Measurements from ENCODE around the gene EIF4H.
"Not testable (repeated sequence)": the region's sequence is repeated elsewhere in the genome, so short reads cannot be mapped to it uniquely, and the experiment has no call there.

The EIF4H gene

GRCh38 chr7:74173866-74174605 lies at the start of gene EIF4H:
Gene EIF4H, plus strand, starts transcription at chr7:74174356. Its CDS starts 28 bp downstream, at chr7:74174384.
- peak; percentile 98 for DNase-seq

- DNase-seq: no peak
These were observed 47.8 kb upstream of the EIF4H start for GRCh38 chr7:74126220-74126880.

GRCh38 chr7:74129887-74130286 lies 44.3 kb upstream of the EIF4H start:
- no peak for DNase-seq

DNA sequence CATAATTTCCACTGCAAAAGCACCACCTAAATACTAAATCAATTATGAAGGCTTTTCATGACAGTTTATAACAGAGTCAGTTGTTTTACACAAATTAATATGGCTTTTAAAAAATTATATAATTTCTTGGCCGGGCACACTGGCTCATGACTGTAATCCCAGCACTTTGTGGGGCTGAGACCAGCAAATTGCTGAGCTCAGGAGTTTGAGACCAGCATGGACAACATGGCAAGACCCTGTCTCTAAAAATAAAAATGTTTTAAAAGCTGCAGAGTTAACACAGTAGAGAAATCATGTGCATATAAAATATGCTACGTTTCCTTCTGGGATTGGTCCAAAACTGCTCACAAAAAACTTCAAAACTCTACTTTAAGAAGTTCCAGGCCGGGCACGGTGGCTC lies 43.6 kb upstream of the EIF4H start:
- DNase-seq: no peak

- DNase-seq: peak; percentile 94
These were observed 40.0 kb upstream of the EIF4H start for GRCh38 chr7:74134117-74134620.

- DNase-seq: no peak
These were observed 35.8 kb upstream of the EIF4H start for GRCh38 chr7:74138334-74138867.

DNA sequence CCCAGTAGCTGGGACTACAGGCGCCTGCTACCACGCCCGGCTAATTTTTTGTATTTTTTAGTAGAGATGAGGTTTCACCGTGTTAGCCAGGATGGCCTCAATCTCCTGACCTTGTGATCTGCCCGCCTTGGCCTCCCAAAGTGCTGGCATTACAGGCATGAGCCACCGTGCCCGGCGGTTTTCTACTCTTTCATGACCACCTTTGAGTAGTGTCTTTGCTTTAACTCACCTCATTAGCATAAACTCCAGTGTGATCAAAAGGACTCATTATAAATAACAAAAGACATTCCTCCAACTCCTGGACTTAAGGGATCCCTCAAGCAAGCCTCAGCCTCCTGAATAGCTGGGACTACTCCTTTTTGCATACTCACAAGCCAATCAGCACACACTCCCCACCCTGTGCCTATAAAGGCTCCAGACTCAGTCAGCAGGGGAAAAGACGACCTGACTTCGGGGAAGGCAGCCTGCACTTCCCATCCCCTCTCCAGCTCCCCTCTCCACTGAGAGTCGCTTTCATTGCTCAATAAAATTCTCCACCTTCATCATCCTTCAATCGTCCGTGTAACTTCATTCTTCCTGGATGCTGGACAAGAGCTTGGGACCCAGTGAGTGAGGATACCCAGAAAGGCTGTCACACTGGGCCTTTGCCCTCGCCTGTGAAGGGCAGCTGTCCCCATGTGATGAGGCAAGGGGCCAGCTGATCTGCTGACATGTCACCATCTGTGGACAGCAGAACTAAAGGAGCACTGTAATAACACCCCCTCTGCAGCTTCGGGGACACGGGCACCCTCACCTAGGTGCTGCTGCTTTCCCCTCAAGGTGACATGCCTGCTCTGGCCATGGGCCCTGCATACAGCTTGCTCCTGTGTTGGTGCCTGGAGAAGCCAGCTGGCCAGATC lies 35.0 kb upstream of the EIF4H start:
- DNase-seq: no peak

GRCh38 chr7:74141705-74142104 lies 32.5 kb upstream of the EIF4H start:
- no peak for DNase-seq

- DNase-seq: no peak
These were observed 30.8 kb upstream of the EIF4H start for GRCh38 chr7:74143383-74143782.

DNA sequence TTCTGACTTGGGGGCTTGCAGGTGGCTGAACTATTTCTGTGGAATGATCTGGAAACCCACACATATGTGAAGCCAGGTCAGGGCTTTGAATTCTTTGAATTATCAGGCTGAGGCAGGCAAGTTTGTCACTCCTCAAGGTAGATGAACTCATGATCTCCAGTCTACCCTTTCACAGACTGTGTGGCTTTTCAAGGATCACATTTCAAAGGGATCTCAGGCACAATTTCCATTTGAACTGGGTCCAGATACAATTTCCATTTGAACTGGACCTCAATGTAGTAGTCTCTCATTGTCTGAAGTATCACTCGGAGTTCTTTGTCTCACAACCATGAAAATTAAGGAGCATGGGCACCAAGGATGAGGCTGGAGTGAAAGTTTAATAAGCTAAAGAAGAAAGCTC lies 25.7 kb upstream of the EIF4H start:
- no peak for DNase-seq

DNA sequence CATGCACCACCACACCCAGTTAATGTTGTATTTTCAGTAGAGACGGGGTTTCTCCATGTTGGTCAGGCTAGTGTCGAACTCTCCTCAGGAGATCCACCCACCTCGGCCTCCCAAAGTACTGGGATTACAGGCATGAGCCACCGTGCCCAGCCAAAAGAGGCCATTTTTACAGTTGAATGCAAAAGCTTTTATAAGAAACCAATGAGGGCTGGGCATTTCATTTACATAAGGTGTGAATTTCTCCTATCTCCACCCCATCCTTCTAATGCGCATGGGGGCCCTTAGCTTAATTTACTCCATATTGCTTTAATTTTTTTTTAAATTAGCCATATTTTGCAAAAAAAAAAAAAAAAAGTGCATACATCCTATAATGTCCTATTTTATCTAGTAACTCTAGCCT lies 25.1 kb upstream of the EIF4H start:
- no peak for DNase-seq

DNA sequence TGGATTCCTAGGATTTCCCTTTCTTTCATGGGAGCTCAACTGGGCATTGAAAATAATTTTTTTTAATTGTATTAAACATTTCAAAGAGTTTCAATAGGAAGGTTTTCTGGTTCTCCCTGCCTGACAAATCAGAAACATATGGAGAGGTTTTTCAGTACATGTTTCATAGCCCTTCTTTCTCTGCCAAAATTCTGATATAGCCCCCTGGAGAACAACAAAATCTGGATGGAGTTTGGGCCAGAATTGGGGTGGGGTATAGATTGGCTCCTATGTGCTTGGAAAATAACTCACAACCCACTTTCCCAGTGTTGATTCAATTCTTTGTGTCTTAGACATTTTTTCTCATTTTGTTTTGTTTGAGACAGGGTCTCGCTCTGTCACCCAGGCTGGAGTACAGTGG lies 24.6 kb upstream of the EIF4H start:
- no peak for DNase-seq

GRCh38 chr7:74153736-74154135 lies 20.4 kb upstream of the EIF4H start:
- DNase-seq: no peak

DNA sequence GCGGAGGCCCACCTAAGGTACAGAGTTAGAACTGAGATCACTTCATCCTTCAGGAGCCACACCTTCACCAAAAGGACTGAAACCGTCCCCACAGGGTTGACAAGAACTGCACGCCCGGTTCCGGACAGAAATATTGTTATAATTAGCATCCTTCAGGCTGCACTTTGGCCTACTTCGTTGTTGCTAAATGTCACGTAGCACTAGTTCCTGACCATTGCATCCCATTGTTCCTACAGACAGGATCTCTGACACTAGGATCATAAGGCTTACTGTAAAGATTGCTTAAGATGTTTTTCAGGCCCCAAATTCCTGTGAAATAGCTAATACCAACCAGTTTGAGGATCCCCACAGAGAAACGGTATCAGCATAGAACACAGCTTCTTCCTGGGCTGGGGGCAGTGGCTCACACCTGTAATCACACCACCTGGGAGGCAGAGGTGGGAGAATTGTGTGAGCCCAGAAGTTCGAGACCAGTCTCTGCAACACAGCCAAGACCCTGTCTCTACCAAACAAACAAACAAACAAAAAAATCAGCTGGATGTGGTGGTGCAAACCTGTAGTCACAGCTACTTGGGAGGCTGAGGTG lies 18.3 kb upstream of the EIF4H start:
- no peak for DNase-seq

GRCh38 chr7:74157605-74158004 lies 16.6 kb upstream of the EIF4H start:
- DNase-seq: no peak

GRCh38 chr7:74164985-74165456 lies 9.1 kb upstream of the EIF4H start:
- DNase-seq: no peak

DNA sequence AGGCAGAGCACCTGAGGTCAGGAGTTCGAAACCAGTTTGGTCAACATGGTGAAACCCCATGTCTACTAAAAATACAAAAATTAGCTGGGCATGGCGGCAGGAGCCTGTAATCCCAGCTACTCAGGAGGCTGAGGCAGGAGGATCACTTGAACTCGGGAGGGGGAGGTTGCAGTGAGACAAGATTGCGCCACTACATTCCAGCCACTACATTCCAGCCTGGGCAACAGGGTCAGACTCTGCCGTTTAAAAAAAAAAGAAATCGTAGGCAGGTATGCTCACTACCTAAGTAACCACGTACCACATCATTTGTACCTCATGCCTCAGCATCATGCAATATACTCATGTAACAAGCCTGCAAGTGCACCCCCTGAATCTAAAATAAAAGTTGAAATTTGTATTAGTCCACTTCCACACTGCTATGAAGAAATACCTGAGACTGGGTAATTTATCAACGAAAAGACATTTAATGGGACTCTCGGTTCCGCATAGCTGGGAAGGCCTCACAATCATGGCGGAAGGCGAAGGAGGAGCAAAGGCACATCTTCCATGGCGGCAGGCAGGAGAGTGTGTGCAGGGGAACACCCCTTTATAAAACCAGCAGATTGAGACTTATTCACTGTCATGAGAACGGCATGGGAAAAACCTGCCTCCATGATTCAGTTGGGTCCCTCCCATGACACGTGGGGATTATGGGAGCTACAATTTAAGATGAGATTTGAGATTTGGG lies 8.1 kb upstream of the EIF4H start:
- DNase-seq: no peak

GRCh38 chr7:74167324-74167723 lies 6.8 kb upstream of the EIF4H start:
- not testable (repeated sequence) for DNase-seq

GRCh38 chr7:74173074-74173473 lies 1.1 kb upstream of the EIF4H start:
- no peak for DNase-seq

GRCh38 chr7:74173491-74173865 lies 678 bp upstream of the EIF4H start:
- no peak for DNase-seq

DNA sequence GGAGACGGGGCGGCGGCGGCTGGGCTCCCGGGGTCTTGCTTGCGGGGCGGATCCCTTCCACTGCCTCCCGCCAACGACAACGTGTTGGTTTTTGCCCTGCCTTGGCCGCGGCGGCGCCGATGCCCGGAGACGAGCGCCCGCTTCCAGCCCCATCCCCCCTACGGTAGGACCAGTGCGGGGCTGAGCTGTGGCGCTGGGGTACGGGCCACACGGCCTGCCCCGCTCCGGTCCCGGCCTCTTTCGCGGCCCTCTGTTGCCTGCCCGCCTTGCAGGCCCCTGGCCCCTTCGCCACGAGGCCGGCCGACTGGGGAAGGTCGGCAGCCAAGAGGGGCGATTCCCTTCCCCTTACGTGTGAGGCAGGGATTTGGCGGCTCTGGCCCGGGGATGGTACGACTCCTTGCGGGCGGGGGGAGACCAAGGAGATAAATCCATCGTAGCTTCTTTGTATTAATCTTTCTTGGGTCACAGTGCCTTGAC lies 488 bp downstream of the EIF4H start:
- DNase-seq: peak; percentile 52

GRCh38 chr7:74175340-74175739 lies 1.2 kb downstream of the EIF4H start:
- no peak for DNase-seq

All from suppressor macrophage treated with lipopolysaccharide for 4 hours (primary cell).